GM12878 (cell line): ENCODE measurements around the gene RIPOR1. TPM values are rescaled to one million over a fixed set of nuclear protein-coding genes. Genes with fewer than 3 reads are reported as not detected.

Source experiments
- BACH1 ChIP-seq: fragments of 450-650 bp; IDR thresholded peaks from 2 replicates; pipeline ENCODE4 v1.6.1; 2017; ENCODE audit warnings: mild to moderate bottlenecking, borderline replicate concordance
- BCL11A ChIP-seq: IDR thresholded peaks from 2 replicates; pipeline ENCODE4 v1.6.1; 2011; ENCODE audit warnings: low read depth, low read length
- DPF2 ChIP-seq: fragments of 450-650 bp; IDR thresholded peaks from 2 replicates; pipeline ENCODE4 v1.6.1; 2017; ENCODE audit warnings: mild to moderate bottlenecking
- EGR1 ChIP-seq, 2 experiments: IDR thresholded peaks; 1 replicate in 1 of 2; 2 replicates in 1 of 2; pipeline ENCODE4 v1.6.1; 2011 to 2012; ENCODE audit warnings: low read depth in 2 of 2, low read length in 2 of 2, borderline replicate concordance in 1 of 2, mild to moderate bottlenecking in 1 of 2, moderate library complexity in 1 of 2
- ETV6 ChIP-seq, 2 experiments: fragments of 450-650 bp in 1 of 2; IDR thresholded peaks in 1 of 2; conservative IDR thresholded peaks in 1 of 2; 2 replicates each; pipeline ENCODE4 v1.6.1; 2014; ENCODE audit warnings: antibody characterized with exemption in 1 of 2, borderline replicate concordance in 1 of 2, low read depth in 1 of 2, mild to moderate bottlenecking in 1 of 2, moderate library complexity in 1 of 2
- GATAD2B ChIP-seq: fragments of 450-650 bp; conservative IDR thresholded peaks from 2 replicates; pipeline ENCODE4 v1.6.1; 2017; ENCODE audit warnings: low read depth, mild to moderate bottlenecking, moderate library complexity
- HDAC6 ChIP-seq: fragments of 200-600 bp; sonication (generic); IDR thresholded peaks from one replicate; pipeline ENCODE4 v1.8.0; 2017; ENCODE audit warnings: antibody characterized with exemption; ENCODE audit not compliant: unreplicated experiment
- HSF1 ChIP-seq: fragments of 150-350 bp; IDR thresholded peaks from 2 replicates; pipeline ENCODE4 v1.6.1; 2014; ENCODE audit warnings: mild to moderate bottlenecking, low read depth, low read length
- KDM1A ChIP-seq: fragments of 200-600 bp; sonication (generic); IDR thresholded peaks from 2 replicates; pipeline ENCODE4 v1.6.1; 2016; ENCODE audit warnings: borderline replicate concordance
- MAX ChIP-seq: IDR thresholded peaks from 2 replicates; pipeline ENCODE4 v1.6.1; 2012; ENCODE audit warnings: low read depth, low read length, improper control_type of control experiment
- MTA2 ChIP-seq: fragments of 450-650 bp; IDR thresholded peaks from 2 replicates; pipeline ENCODE4 v1.6.1; 2016; ENCODE audit warnings: low read depth, mild to moderate bottlenecking, moderate library complexity
- NBN ChIP-seq: fragments of 450-650 bp; IDR thresholded peaks from 2 replicates; pipeline ENCODE4 v1.6.1; 2016
- PAX5 ChIP-seq: IDR thresholded peaks from 2 replicates; pipeline ENCODE4 v1.6.1; 2011; ENCODE audit warnings: low read depth, low read length, borderline replicate concordance
- RB1 ChIP-seq: fragments of 450-650 bp; formaldehyde crosslinking; IDR thresholded peaks from 2 replicates; pipeline ENCODE4 v1.6.1; 2017; ENCODE audit warnings: mild to moderate bottlenecking, borderline replicate concordance
- REST ChIP-seq: IDR thresholded peaks from 2 replicates; pipeline ENCODE4 v1.6.1; 2012; ENCODE audit warnings: mild to moderate bottlenecking, low read depth, low read length
- RUNX3 ChIP-seq: IDR thresholded peaks from 2 replicates; pipeline ENCODE4 v1.6.1; 2012; ENCODE audit warnings: low read length, inconsistent platforms
- SMC3 ChIP-seq: IDR thresholded peaks from 2 replicates; pipeline ENCODE4 v1.6.1; 2011; ENCODE audit warnings: low read length, improper control_type of control experiment, borderline replicate concordance
- SP1 ChIP-seq: IDR thresholded peaks from one replicate; pipeline ENCODE4 v1.6.1; 2011; ENCODE audit warnings: low read depth, low read length
- SPI1 ChIP-seq: IDR thresholded peaks from 2 replicates; pipeline ENCODE4 v1.6.1; 2011; ENCODE audit warnings: low read depth, mild to moderate bottlenecking, low read length, moderate library complexity, borderline replicate concordance; ENCODE audit not compliant: insufficient read depth
- SREBF2 ChIP-seq: IDR thresholded peaks from 2 replicates; pipeline ENCODE4 v1.6.1; 2012; ENCODE audit warnings: mild to moderate bottlenecking, low read length
- ZBTB11 ChIP-seq: fragments of 450-650 bp; formaldehyde crosslinking; IDR thresholded peaks from 2 replicates; pipeline ENCODE4 v1.5.0; 2022; ENCODE audit warnings: mild to moderate bottlenecking, missing genetic modification characterization
- polyA plus RNA-seq, 11 experiments: library from polyadenylated mRNA; depleted of rRNA in 4 of 11; unstranded in 6 of 11; stranded (reverse) in 5 of 11; fragments of >200 nt; fragmentation: Nextera tagmentation in 4 of 11; fragmentation: Illumina TruSeq in 1 of 11; extraction: Ambion mirVana in 4 of 11; extraction: Trizol in 1 of 11; gene quantifications; 1 replicate in 1 of 11; 2 replicates in 10 of 11; pipeline versions ENCODE4 v1.2.1 to v1.2.3, GENCODE V29; 2011 to 2016; ENCODE audit warnings: inconsistent platforms in 2 of 11, missing spikeins in 2 of 11, low read depth in 1 of 11
- total RNA-seq, 4 experiments: library from RNA; depleted of rRNA in 3 of 4; stranded (reverse); fragments of >200 nt in 3 of 4; fragmentation: Illumina TruSeq in 1 of 4; extraction: Trizol in 1 of 4; gene quantifications; 2 replicates each; pipeline versions ENCODE4 v1.2.1 to v1.2.3, GENCODE V29; 2013 to 2021

RIPOR1 gene
- total and polyA plus RNA-seq, 10 of the 15 experiments (the other 5 are each of a cell fraction or from before 2014, with no cell fraction given): 0.13 to 28.5 (median 7.0) TPM

- TF ChIP-seq BCL11A: 0 out of 2 replicates have a peak, but pooled peaks have one; percentile 26
- TF ChIP-seq BACH1: peak; percentile 39; the same call in 1 of the 2 replicates
- TF ChIP-seq SMC3: no peak
- no peak for TF ChIP-seq HSF1
- TF ChIP-seq RB1: no peak
- peak; percentile 33; the same call in 1 of the 2 replicates for TF ChIP-seq GATAD2B
- no peak for TF ChIP-seq ETV6 (conservative IDR thresholded peaks at IDR 0.05 in 1 of 2, IDR thresholded peaks at IDR 0.05 in 1 of 2; ENCODE audit: borderline replicate concordance in 1 of 2, low read depth in 1 of 2)
- no peak for TF ChIP-seq REST
- no peak for TF ChIP-seq SPI1
- TF ChIP-seq MTA2: peak; percentile 22; the same call in 1 of the 2 replicates
- no peak for TF ChIP-seq ZBTB11 (CRISPR knock-in tag)
- TF ChIP-seq KDM1A: no peak
- TF ChIP-seq HDAC6: no peak
- peak; percentile 44; the same call in 1 of the 2 replicates for TF ChIP-seq PAX5
- 0 out of 2 replicates have a peak, but pooled peaks have one; percentile 30 for TF ChIP-seq MAX
- no peak for TF ChIP-seq SREBF2
- peak; percentile 13; the same call in 1 of the 2 replicates for TF ChIP-seq RUNX3
- peak in 1 of 2 experiments; percentile 12; a peak in 1 of 3 replicates for TF ChIP-seq EGR1 (IDR thresholded peaks at IDR 0.05; ENCODE audit: borderline replicate concordance in 1 of 2, low read depth in 2 of 2, low read length in 2 of 2)
- TF ChIP-seq DPF2: peak; percentile 46
- TF ChIP-seq SP1: no peak
- peak; percentile 84 for TF ChIP-seq NBN
These were observed 1.6 kb downstream of the RIPOR1 start (continued) for GRCh38 chr16:67530013-67530939.
